Kidney epithelial cell (primary cell): ENCODE data around the gene CRCP. TPM values are rescaled to one million over a fixed set of nuclear protein-coding genes. Genes with fewer than 3 reads are reported as not detected.
"Not testable (repeated sequence)": the region's sequence is repeated elsewhere in the genome, so short reads cannot be mapped to it uniquely, and the experiment has no call there.

Experiments used
- DNase-seq: peaks from one replicate; pipeline ENCODE4 v3.0.0-alpha.2; 2010; ENCODE audit warnings: low read depth
- H3K27me3 ChIP-seq: 2 replicates; pipeline ENCODE4 v1.6.0; 2011; ENCODE audit warnings: low read length; ENCODE audit not compliant: control insufficient read depth, insufficient read depth
- H3K36me3 ChIP-seq: 2 replicates; pipeline ENCODE4 v1.5.1; 2011; ENCODE audit warnings: low read length; ENCODE audit not compliant: control insufficient read depth, insufficient read depth
- H3K4me3 ChIP-seq: 2 replicates; pipeline ENCODE4 v1.5.1; 2011; ENCODE audit warnings: low read depth, mild to moderate bottlenecking, control low read depth, low read length
- CTCF ChIP-seq: IDR thresholded peaks from 2 replicates; pipeline ENCODE4 v1.5.1; 2011; ENCODE audit warnings: mild to moderate bottlenecking, moderate library complexity, low read length, control low read depth, inconsistent platforms; ENCODE audit not compliant: insufficient read depth, poor library complexity, severe bottlenecking
- total RNA-seq: library from RNA; depleted of rRNA; stranded (reverse); fragments of >200 nt; gene quantifications from 2 replicates; pipeline ENCODE4 v1.2.3, GENCODE V29; 2015

Gene CRCP
- total RNA-seq, 1 donor from 2014 or later: 38.5 TPM

DNA sequence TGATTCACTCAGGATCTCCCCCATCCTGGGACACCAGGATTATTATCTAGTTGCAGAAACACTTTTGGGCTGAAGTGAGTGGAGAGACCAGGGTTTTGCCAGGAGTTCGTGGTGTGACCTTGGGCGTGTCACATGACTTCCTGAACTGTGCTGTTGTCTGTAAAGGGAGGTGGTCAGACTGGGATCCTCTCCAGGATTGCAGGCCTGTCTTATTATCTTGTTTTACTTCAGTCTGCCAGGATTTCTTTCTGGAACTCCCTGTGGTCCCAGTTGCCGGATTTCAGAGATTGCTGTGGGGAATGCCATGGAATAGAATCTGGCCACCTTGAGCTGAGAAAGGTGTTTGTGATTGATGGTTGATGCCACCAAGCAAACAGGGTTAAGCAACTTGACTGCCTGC lies 35.8 kb downstream of the CRCP start:
- TF ChIP-seq CTCF: no peak
- H3K27me3 ChIP-seq: no peaks in the 10 kb centered on the region
- H3K4me3 ChIP-seq: no peak overlapping the region
- no peaks in the 10 kb centered on the region for H3K36me3 ChIP-seq
- DNase-seq: no peak

GRCh38 chr7:66152371-66153191 lies 37.9 kb downstream of the CRCP start:
- no peak for DNase-seq
- TF ChIP-seq CTCF: no peak
- Histone ChIP-seq H3K36me3 (no peaks in the 10 kb centered on the region), H3K27me3 (no peaks in the 10 kb centered on the region), H3K4me3 (no peak overlapping the region)

DNA sequence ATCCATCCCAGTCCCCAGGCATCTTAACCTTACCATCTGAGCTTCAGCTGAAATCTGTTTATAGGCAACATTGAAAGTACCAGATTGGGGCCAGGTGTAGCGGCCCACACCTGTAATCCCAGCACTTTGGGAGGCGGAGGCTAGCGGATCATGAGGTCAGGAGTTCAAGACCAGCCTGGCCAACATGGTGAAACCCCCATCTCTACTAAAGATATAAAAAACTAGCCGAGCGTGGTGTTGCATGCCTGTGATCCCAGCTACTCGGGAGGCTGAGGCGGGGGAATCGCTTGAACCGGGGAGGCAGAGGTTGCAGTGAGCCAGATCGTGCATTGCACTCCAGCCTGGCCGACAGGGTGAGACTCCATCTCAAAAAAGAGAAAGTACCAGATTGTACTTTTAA lies 39.0 kb downstream of the CRCP start:
- H3K36me3 ChIP-seq: no peaks in the 10 kb centered on the region
- H3K27me3 ChIP-seq: no peaks in the 10 kb centered on the region
- H3K4me3 ChIP-seq: no peak overlapping the region
- no peak for TF ChIP-seq CTCF
- DNase-seq: no peak

DNA sequence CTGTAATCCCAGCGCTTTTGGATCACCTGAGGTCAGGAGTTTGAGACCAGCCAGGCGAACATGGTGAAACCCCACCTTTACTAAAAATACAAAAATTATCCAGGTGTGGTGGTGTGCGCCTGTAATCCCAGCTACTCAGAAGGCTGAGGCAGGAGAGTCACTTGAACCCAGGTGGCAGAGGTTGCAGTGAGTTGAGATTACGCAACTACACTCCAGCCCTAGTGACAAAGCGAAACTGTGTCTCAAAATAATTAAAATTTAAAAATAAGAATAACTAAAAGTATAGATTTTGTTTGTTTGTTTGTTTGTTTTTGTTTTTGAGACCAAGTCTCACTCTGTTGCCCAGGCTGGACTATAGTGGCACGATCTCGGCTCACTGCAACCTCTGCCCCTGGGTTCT lies 41.4 kb downstream of the CRCP start:
- not testable (repeated sequence) for H3K27me3 ChIP-seq, DNase-seq, H3K36me3 ChIP-seq

DNA sequence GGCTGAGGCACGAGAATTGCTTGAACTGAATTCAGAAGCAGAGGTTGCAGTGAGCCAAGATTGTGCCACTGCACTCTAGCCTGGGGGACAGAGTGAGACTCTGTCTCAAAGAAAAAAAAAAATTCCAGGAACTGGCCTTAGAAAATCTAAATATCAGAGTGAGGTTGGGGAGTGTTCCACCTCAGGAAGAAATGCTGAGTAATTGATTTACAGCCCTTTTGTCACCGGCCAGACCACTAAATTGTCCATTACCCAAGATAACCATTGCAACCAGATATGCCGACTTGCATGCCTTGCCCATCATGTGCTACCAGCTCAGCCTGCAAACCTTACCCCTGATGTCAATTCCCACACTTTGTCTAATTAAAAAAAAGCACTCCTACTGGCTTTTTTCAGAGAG lies 42.4 kb downstream of the CRCP start:
- DNase-seq: peak; percentile 67
- no peaks in the 10 kb centered on the region for H3K36me3 ChIP-seq
- TF ChIP-seq CTCF: no peak
- H3K4me3 ChIP-seq: no peak overlapping the region
- no peaks in the 10 kb centered on the region for H3K27me3 ChIP-seq

More for the DNA sequence above, 41.4 kb downstream of the CRCP start:
- H3K4me3 ChIP-seq: not testable (repeated sequence)

DNA sequence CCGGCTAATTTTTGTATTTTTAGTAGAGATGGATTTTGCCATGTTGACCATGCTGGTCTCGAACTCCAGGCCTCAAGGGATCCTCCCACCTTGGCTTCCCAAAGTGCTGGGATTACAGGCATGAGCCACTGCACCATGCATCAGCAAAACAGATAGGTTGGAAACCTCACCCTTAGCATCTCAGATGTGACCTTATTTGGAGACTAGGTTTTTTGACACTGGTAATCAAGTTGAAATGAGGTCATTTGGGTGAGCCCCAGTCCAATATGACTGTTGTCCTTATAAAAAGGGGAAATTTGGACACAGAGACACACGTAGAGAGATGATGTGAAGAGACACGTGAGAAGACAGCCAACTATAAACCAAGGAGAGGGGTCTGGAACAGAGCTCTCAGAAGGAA lies 48.0 kb downstream of the CRCP start:
- no peaks in the 10 kb centered on the region for H3K27me3 ChIP-seq
- no peak overlapping the region for H3K4me3 ChIP-seq
- no peak for DNase-seq
- TF ChIP-seq CTCF: no peak
- H3K36me3 ChIP-seq: no peaks in the 10 kb centered on the region
